NCI-H345 treated with DMSO at 0.1 percent for 48 hours (cell line): ENCODE data around the gene SLC25A21.
"Not testable (repeated sequence)": the region's sequence is repeated elsewhere in the genome, so short reads cannot be mapped to it uniquely, and the experiment has no call there.

ENCODE experiments used
- DNase-seq: peaks from one replicate; lab custom pipeline; 2025; ENCODE audit not compliant: unreplicated experiment; lab: John Stamatoyannopoulos, UW

SLC25A21 gene

GRCh38 chr14:36843410-36843809, 329.0 kb downstream of the SLC25A21 start:
- DNase-seq = no peak

- peak; percentile 93 for DNase-seq
These were observed 337.3 kb downstream of the SLC25A21 start for GRCh38 chr14:36835128-36835527.

- no peak for DNase-seq
These were observed 338.1 kb downstream of the SLC25A21 start for GRCh38 chr14:36834293-36834692.

GRCh38 chr14:36829547-36829946, 342.9 kb downstream of the SLC25A21 start:
- DNase-seq = no peak

GRCh38 chr14:36827861-36828260, 344.5 kb downstream of the SLC25A21 start:
- DNase-seq = no peak

GRCh38 chr14:36826614-36827013, 345.8 kb downstream of the SLC25A21 start:
- no peak for DNase-seq

GRCh38 chr14:36824854-36825253, 347.6 kb downstream of the SLC25A21 start:
- no peak for DNase-seq

GRCh38 chr14:36823651-36824050, 348.8 kb downstream of the SLC25A21 start:
- DNase-seq = no peak

- no peak for DNase-seq
These were observed 349.7 kb downstream of the SLC25A21 start for GRCh38 chr14:36822685-36823084.

- DNase-seq = no peak
These were observed 351.5 kb downstream of the SLC25A21 start for GRCh38 chr14:36820901-36821300.

- DNase-seq = no peak
These were observed 352.2 kb downstream of the SLC25A21 start for GRCh38 chr14:36820111-36820709.

GRCh38 chr14:36818794-36819384, 353.5 kb downstream of the SLC25A21 start:
- no peak for DNase-seq

GRCh38 chr14:36818246-36818645, 354.2 kb downstream of the SLC25A21 start:
- no peak for DNase-seq

GRCh38 chr14:36817071-36817930, 355.1 kb downstream of the SLC25A21 start:
- DNase-seq = no peak

GRCh38 chr14:36816481-36816880, 355.9 kb downstream of the SLC25A21 start:
- no peak for DNase-seq

GRCh38 chr14:36814783-36815182, 357.6 kb downstream of the SLC25A21 start:
- DNase-seq = not testable (repeated sequence)

GRCh38 chr14:36810209-36810608, 362.2 kb downstream of the SLC25A21 start:
- DNase-seq = no peak

GRCh38 chr14:36807727-36808126, 364.7 kb downstream of the SLC25A21 start:
- DNase-seq = no peak

GRCh38 chr14:36805131-36805559, 367.3 kb downstream of the SLC25A21 start:
- DNase-seq = no peak

GRCh38 chr14:36797634-36798033, 374.8 kb downstream of the SLC25A21 start:
- no peak for DNase-seq

GRCh38 chr14:36791402-36791801, 381.0 kb downstream of the SLC25A21 start:
- no peak for DNase-seq

GRCh38 chr14:36785511-36785910, 386.9 kb downstream of the SLC25A21 start:
- DNase-seq = peak; percentile 90
